ENCODE data around the gene LRCH4. TPM values are rescaled to one million over a fixed set of nuclear protein-coding genes. Genes with fewer than 3 reads are reported as not detected.
"Not testable (repeated sequence)": the region's sequence is repeated elsewhere in the genome, so short reads cannot be mapped to it uniquely, and the experiment has no call there.

LRCH4 gene
- total RNA-seq, 1 experiment from 2014 or later = 71.4 TPM

GRCh38 chr7:100535982-100536381 lies 49.9 kb downstream of the LRCH4 start:
- peaks cover 17% of the 10 kb centered on the region for H3K4me1 ChIP-seq
- H3K36me3 ChIP-seq (ENCODE audit: control insufficient read depth, insufficient read depth, low read length); intact Hi-C loops (cut with micrococcal nuclease; ENCODE audit: unreplicated experiment); H3K4me1 Mint-ChIP-seq (ENCODE audit: low read depth, unreplicated experiment); H3K27me3 ChIP-seq (replicated peaks; ENCODE audit: control insufficient read depth, insufficient read depth, low read length); H3K4me3 ChIP-seq (ENCODE audit: low read depth, low read length); H3K4me3 Mint-ChIP-seq (ENCODE audit: unreplicated experiment); H3K27me3 Mint-ChIP-seq (ENCODE audit: insufficient read depth, unreplicated experiment); DNase-seq; BruUV-seq (replicated peaks); H3K9me3 ChIP-seq; H3K9me3 Mint-ChIP-seq (ENCODE audit: unreplicated experiment): not testable (repeated sequence)
- ChIA-PET CTCF (interaction anchor here (1.0 kb wide), 1 partner anchor 23 kb away, joined by 3 read pairs; no protein-coding TSS in a partner anchor), POLR2A (interaction anchor here (0.6 kb wide), 1 partner anchor 81 kb away, joined by 3 read pairs; no protein-coding TSS in a partner anchor)
- H3K27ac Mint-ChIP-seq (ENCODE audit: unreplicated experiment) = peak overlapping the region; percentile 67
- peaks cover 16% of the 10 kb centered on the region for H3K36me3 Mint-ChIP-seq (ENCODE audit: insufficient read depth, unreplicated experiment)

- H3K9me3 ChIP-seq = no peaks in the 10 kb centered on the region
- Mint-ChIP-seq H3K27me3 (ENCODE audit: insufficient read depth, unreplicated experiment) (no peaks in the 10 kb centered on the region), H3K4me3 (ENCODE audit: unreplicated experiment) (no peak overlapping the region), H3K9me3 (ENCODE audit: unreplicated experiment) (no peaks in the 10 kb centered on the region), H3K27ac (ENCODE audit: unreplicated experiment) (no peak overlapping the region), H3K36me3 (ENCODE audit: insufficient read depth, unreplicated experiment) (peaks cover 6% of the 10 kb centered on the region), H3K4me1 (ENCODE audit: low read depth, unreplicated experiment) (no peaks in the 10 kb centered on the region)
- no peaks in the 10 kb centered on the region for H3K36me3 ChIP-seq (ENCODE audit: control insufficient read depth, insufficient read depth, low read length)
- intact Hi-C loops (cut with micrococcal nuclease; ENCODE audit: unreplicated experiment) = no loop called here
- TF ChIP-seq, protein P1, sequence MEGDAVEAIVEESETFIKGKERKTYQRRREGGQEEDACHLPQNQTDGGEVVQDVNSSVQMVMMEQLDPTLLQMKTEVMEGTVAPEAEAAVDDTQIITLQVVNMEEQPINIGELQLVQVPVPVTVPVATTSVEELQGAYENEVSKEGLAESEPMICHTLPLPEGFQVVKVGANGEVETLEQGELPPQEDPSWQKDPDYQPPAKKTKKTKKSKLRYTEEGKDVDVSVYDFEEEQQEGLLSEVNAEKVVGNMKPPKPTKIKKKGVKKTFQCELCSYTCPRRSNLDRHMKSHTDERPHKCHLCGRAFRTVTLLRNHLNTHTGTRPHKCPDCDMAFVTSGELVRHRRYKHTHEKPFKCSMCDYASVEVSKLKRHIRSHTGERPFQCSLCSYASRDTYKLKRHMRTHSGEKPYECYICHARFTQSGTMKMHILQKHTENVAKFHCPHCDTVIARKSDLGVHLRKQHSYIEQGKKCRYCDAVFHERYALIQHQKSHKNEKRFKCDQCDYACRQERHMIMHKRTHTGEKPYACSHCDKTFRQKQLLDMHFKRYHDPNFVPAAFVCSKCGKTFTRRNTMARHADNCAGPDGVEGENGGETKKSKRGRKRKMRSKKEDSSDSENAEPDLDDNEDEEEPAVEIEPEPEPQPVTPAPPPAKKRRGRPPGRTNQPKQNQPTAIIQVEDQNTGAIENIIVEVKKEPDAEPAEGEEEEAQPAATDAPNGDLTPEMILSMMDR (IDR thresholded peaks at IDR 0.05; ENCODE audit: insufficient read depth in 1 of 2, low read depth in 1 of 2, low read length in 1 of 2, severe bottlenecking in 1 of 2, unreplicated experiment in 1 of 2) = no peak
- no TSS peak for BruUV-seq (replicated peaks)
- no peaks in the 10 kb centered on the region for H3K27me3 ChIP-seq (replicated peaks; ENCODE audit: control insufficient read depth, insufficient read depth, low read length)
- no peak for DNase-seq
- no peak overlapping the region for H3K4me3 ChIP-seq (ENCODE audit: low read depth, low read length)
- ChIA-PET POLR2A (no interaction called here), CTCF (interaction anchor here (0.6 kb wide), 2 partner anchors 35 to 74 kb away, joined by 3 read pairs; no protein-coding TSS in a partner anchor)
- peaks cover 7% of the 10 kb centered on the region; the same call in 1 of the 2 replicates for H3K4me1 ChIP-seq
These were observed 53.5 kb downstream of the LRCH4 start for GRCh38 chr7:100532165-100533022.

- DNase-seq; BruUV-seq (replicated peaks); H3K27ac Mint-ChIP-seq (ENCODE audit: unreplicated experiment); H3K4me1 ChIP-seq; H3K36me3 ChIP-seq (ENCODE audit: control insufficient read depth, insufficient read depth, low read length); H3K4me1 Mint-ChIP-seq (ENCODE audit: low read depth, unreplicated experiment); intact Hi-C loops (cut with micrococcal nuclease; ENCODE audit: unreplicated experiment); H3K4me3 ChIP-seq (ENCODE audit: low read depth, low read length); CTCF ChIA-PET; H3K36me3 Mint-ChIP-seq (ENCODE audit: insufficient read depth, unreplicated experiment); POLR2A ChIA-PET; H3K9me3 Mint-ChIP-seq (ENCODE audit: unreplicated experiment); H3K9me3 ChIP-seq; H3K27me3 Mint-ChIP-seq (ENCODE audit: insufficient read depth, unreplicated experiment); H3K27me3 ChIP-seq (replicated peaks; ENCODE audit: control insufficient read depth, insufficient read depth, low read length); H3K4me3 Mint-ChIP-seq (ENCODE audit: unreplicated experiment): not testable (repeated sequence)
These were observed 57.6 kb downstream of the LRCH4 start for GRCh38 chr7:100528108-100528866.

Other genes with a start within 250 kb of the LRCH4 start
- 53.4 and 58.9 TPM in 2 replicates for gene PILRB, start 228.0 kb downstream of the LRCH4 start, total RNA-seq (2022)
- 0.68 TPM in 1 of 2 replicates, not detected in the other for gene PILRA, start 212.6 kb downstream of the LRCH4 start, total RNA-seq (2022)
- 3.4 and 4.4 TPM in 2 replicates for gene ZCWPW1, start 157.4 kb downstream of the LRCH4 start, total RNA-seq (2022)
- 41.0 and 43.3 TPM in 2 replicates for gene MEPCE, start 156.3 kb downstream of the LRCH4 start, total RNA-seq (2022)
- gene PPP1R35, start 149.6 kb downstream of the LRCH4 start, total RNA-seq (2022) = 38.3 and 39.5 TPM in 2 replicates
- gene SPACDR, start 121.9 kb downstream of the LRCH4 start, total RNA-seq (2022) = 0.41 and 0.84 TPM in 2 replicates
- gene TSC22D4, start 106.9 kb downstream of the LRCH4 start, total RNA-seq (2022) = 27.2 and 32.0 TPM in 2 replicates
- gene NYAP1, start 102.2 kb downstream of the LRCH4 start, total RNA-seq (2022) = 1.3 and 1.7 TPM in 2 replicates
- 58.5 and 60.7 TPM in 2 replicates for gene AGFG2, start 46.9 kb downstream of the LRCH4 start, total RNA-seq (2022)
- gene SAP25, start 12.2 kb downstream of the LRCH4 start, total RNA-seq (2022) = 1.9 and 2.0 TPM in 2 replicates
- 1.4 and 1.5 TPM in 2 replicates for gene FBXO24, start 199 bp upstream of the LRCH4 start, total RNA-seq (2022)
- 10.4 and 12.9 TPM in 2 replicates for gene PCOLCE, start 16.2 kb upstream of the LRCH4 start, total RNA-seq (2022)
- 24.6 and 24.7 TPM in 2 replicates for gene MOSPD3, start 26.4 kb upstream of the LRCH4 start, total RNA-seq (2022)
- gene TFR2, start 55.4 kb upstream of the LRCH4 start, total RNA-seq (2022) = 8.1 and 9.7 TPM in 2 replicates
- not detected in 2 replicates for gene ACTL6B, start 70.3 kb upstream of the LRCH4 start, total RNA-seq (2022)
- gene GNB2, start 87.6 kb upstream of the LRCH4 start, total RNA-seq (2022) = 200 and 216 TPM in 2 replicates
- gene GIGYF1, start 108.1 kb upstream of the LRCH4 start, total RNA-seq (2022) = 53.1 and 54.9 TPM in 2 replicates
- gene POP7, start 120.0 kb upstream of the LRCH4 start, total RNA-seq (2022) = 65.7 and 66.9 TPM in 2 replicates
- 0.72 and 1.1 TPM in 2 replicates for gene EPO, start 134.3 kb upstream of the LRCH4 start, total RNA-seq (2022)
- not detected in 2 replicates for gene ZAN, start 147.5 kb upstream of the LRCH4 start, total RNA-seq (2022)
- gene EPHB4, start 241.4 kb upstream of the LRCH4 start, total RNA-seq (2022) = 112 and 117 TPM in 2 replicates